ENCODE results near the gene PPP1R7. TPM values are rescaled to one million over a fixed set of nuclear protein-coding genes. Genes with fewer than 3 reads are reported as not detected.

Gene PPP1R7
- total and polyA plus RNA-seq, 4 donors, result 40.6 to 101 (median 83.4) TPM

GRCh38 chr2:241178961-241179360, 28.7 kb downstream of the PPP1R7 start:
- Histone ChIP-seq H3K9me3 (ENCODE audit: control insufficient read depth, insufficient read depth, low read length) (no peaks in the 10 kb centered on the region), H3K4me3 (ENCODE audit: low read depth, low read length) (no peak overlapping the region), H3K4me1 (ENCODE audit: control insufficient read depth, insufficient read depth, low read length) (no peaks in the 10 kb centered on the region), H3K27ac (ENCODE audit: low read depth, low read length) (no peak overlapping the region), H3K27me3 (ENCODE audit: control insufficient read depth, insufficient read depth, low read length) (no peaks in the 10 kb centered on the region), H3K36me3 (ENCODE audit: control insufficient read depth, insufficient read depth, low read length) (peaks cover 63% of the 10 kb centered on the region)
- DNase-seq (ENCODE audit: low read depth in 4 of 6, low spot score in 6 of 6), result no peak
- WGBS (ENCODE audit: insufficient coverage), result 81% methylated on average over 4 of the region's 4 CpGs

GRCh38 chr2:241179899-241180298, 29.6 kb downstream of the PPP1R7 start:
- H3K27me3 ChIP-seq (ENCODE audit: control insufficient read depth, insufficient read depth, low read length), result no peaks in the 10 kb centered on the region
- DNase-seq (ENCODE audit: low read depth in 4 of 6, low spot score in 6 of 6), result no peak
- H3K4me3 ChIP-seq (ENCODE audit: low read depth, low read length), result no peak overlapping the region
- no peaks in the 10 kb centered on the region for H3K4me1 ChIP-seq (ENCODE audit: control insufficient read depth, insufficient read depth, low read length)
- H3K27ac ChIP-seq (ENCODE audit: low read depth, low read length), result no peak overlapping the region
- no peaks in the 10 kb centered on the region for H3K9me3 ChIP-seq (ENCODE audit: control insufficient read depth, insufficient read depth, low read length)
- WGBS (ENCODE audit: insufficient coverage), result no CpG with 5 or more reads among the region's 4 CpGs
- peaks cover 72% of the 10 kb centered on the region for H3K36me3 ChIP-seq (ENCODE audit: control insufficient read depth, insufficient read depth, low read length)

GRCh38 chr2:241180495-241180894, 30.2 kb downstream of the PPP1R7 start:
- H3K36me3 ChIP-seq (ENCODE audit: control insufficient read depth, insufficient read depth, low read length), result peaks cover 76% of the 10 kb centered on the region

DNA sequence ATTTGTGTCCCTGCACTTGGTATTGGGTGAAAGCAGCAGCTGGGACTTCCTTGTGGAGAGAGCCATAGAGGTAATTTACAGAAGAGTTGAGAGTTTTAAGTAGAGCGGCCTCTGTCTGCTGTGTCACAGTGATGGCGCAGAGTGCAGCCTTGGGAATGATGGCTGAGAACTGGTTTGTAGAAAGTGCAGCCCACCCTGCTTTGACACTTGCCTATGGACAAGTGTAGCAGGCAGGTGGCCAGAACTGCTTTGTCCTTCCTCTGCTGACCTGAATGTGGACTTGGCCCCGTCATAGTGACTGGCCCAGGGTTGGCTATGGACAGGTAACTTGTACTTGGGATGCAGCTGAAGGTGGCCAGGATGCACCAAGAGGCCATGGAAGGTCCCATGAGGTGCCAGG, 31.9 kb downstream of the PPP1R7 start:
- H3K36me3 ChIP-seq (ENCODE audit: control insufficient read depth, insufficient read depth, low read length), result peaks cover 69% of the 10 kb centered on the region
- no peaks in the 10 kb centered on the region for H3K27me3 ChIP-seq (ENCODE audit: control insufficient read depth, insufficient read depth, low read length)
- no peaks in the 10 kb centered on the region for H3K9me3 ChIP-seq (ENCODE audit: control insufficient read depth, insufficient read depth, low read length)
- no peaks in the 10 kb centered on the region for H3K4me1 ChIP-seq (ENCODE audit: control insufficient read depth, insufficient read depth, low read length)
- no peak for DNase-seq (ENCODE audit: low read depth in 4 of 6, low spot score in 6 of 6)
- 75% methylated on average over 3 of the region's 3 CpGs for WGBS (ENCODE audit: insufficient coverage)
- H3K4me3 ChIP-seq (ENCODE audit: low read depth, low read length), result no peak overlapping the region
- no peak overlapping the region for H3K27ac ChIP-seq (ENCODE audit: low read depth, low read length)

More at GRCh38 chr2:241180495-241180894, 30.2 kb downstream of the PPP1R7 start:
- H3K27ac ChIP-seq (ENCODE audit: low read depth, low read length), result no peak overlapping the region
- 67% methylated on average over 12 of the region's 12 CpGs for WGBS (ENCODE audit: insufficient coverage)
- no peaks in the 10 kb centered on the region for H3K9me3 ChIP-seq (ENCODE audit: control insufficient read depth, insufficient read depth, low read length)
- no peak overlapping the region for H3K4me3 ChIP-seq (ENCODE audit: low read depth, low read length)
- DNase-seq (ENCODE audit: low read depth in 4 of 6, low spot score in 6 of 6), result no peak
- no peaks in the 10 kb centered on the region for H3K4me1 ChIP-seq (ENCODE audit: control insufficient read depth, insufficient read depth, low read length)
- H3K27me3 ChIP-seq (ENCODE audit: control insufficient read depth, insufficient read depth, low read length), result no peaks in the 10 kb centered on the region

DNA sequence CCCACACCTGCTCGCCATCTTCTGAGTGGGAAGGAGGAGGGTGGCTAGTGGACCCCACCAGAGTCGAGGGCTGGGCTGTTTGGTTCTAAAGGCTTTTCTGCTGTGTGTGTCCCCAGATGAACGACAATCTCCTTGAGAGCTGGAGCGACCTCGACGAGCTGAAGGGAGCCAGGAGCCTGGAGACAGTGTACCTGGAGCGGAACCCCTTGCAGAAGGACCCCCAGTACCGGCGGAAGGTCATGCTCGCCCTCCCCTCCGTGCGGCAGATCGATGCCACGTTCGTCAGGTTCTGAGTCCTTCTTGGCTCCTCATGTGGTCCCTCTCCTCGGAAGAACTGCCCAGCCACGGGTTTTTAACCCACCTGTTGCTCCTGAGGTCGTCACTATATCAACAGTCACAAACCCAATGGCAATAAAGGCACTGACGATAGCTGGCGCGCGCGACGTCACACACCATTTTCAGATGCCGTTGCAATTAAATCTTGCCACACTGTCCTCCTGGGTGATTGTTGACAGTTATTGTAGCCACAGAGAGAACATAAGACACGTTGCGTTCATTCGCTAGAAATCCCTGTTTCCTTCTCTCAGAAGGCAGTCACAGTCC, 32.4 kb downstream of the PPP1R7 start:
- WGBS (ENCODE audit: insufficient coverage), result 93% methylated on average over 27 of the region's 28 CpGs
- peaks cover 66% of the 10 kb centered on the region for H3K36me3 ChIP-seq (ENCODE audit: control insufficient read depth, insufficient read depth, low read length)

DNA sequence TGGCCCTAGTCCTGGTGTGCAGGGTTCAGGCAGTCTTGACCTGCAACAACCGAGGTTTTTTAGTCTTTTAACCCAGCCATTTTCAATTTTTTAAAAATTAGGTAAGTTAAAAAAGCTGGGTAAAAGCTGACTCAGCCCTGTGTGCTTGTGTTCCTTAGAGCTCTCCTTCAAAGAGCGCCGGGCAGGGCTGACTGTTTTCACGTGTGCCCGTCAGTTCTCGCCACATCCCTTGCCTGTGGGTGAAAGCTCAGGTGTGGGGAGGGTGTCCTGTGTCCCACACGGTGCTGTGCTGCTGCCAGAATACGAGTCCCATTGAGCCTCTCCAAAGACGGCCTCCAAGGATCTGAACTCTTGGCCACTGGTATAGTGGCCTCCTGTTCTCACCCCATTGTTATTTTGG, 33.0 kb downstream of the PPP1R7 start:
- H3K36me3 ChIP-seq (ENCODE audit: control insufficient read depth, insufficient read depth, low read length), result peaks cover 62% of the 10 kb centered on the region
- WGBS (ENCODE audit: insufficient coverage), result 85% methylated on average over 7 of the region's 9 CpGs
- H3K27ac ChIP-seq (ENCODE audit: low read depth, low read length), result no peak overlapping the region
- DNase-seq (ENCODE audit: low read depth in 4 of 6, low spot score in 6 of 6), result no peak
- no peak overlapping the region for H3K4me3 ChIP-seq (ENCODE audit: low read depth, low read length)
- H3K9me3 ChIP-seq (ENCODE audit: control insufficient read depth, insufficient read depth, low read length), result no peaks in the 10 kb centered on the region
- no peaks in the 10 kb centered on the region for H3K27me3 ChIP-seq (ENCODE audit: control insufficient read depth, insufficient read depth, low read length)
- H3K4me1 ChIP-seq (ENCODE audit: control insufficient read depth, insufficient read depth, low read length), result peaks cover 4% of the 10 kb centered on the region

More for the DNA sequence above, 32.4 kb downstream of the PPP1R7 start:
- DNase-seq (ENCODE audit: low read depth in 4 of 6, low spot score in 6 of 6), result no peak
- no peak overlapping the region for H3K27ac ChIP-seq (ENCODE audit: low read depth, low read length)
- no peaks in the 10 kb centered on the region for H3K9me3 ChIP-seq (ENCODE audit: control insufficient read depth, insufficient read depth, low read length)
- no peaks in the 10 kb centered on the region for H3K27me3 ChIP-seq (ENCODE audit: control insufficient read depth, insufficient read depth, low read length)
- no peaks in the 10 kb centered on the region for H3K4me1 ChIP-seq (ENCODE audit: control insufficient read depth, insufficient read depth, low read length)
- H3K4me3 ChIP-seq (ENCODE audit: low read depth, low read length), result no peak overlapping the region

DNA sequence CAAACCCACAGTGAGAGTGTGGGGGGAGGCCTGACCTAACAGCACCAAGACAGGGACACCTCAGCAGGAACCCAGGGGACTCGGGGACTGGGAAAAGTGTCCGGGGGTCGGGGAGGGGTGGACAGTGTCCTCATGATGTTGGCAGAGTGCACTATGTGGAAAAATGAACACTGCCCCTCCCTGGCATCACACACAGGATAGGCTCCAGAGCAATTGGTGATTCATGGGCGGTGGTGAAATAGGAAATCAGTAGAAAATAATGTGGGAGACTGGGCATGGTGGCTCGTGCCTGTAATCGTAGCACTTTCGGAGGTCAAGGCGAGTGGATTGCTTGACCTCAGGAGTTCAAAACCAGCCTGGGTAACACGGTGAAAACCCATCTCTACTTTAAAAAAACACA, 34.6 kb downstream of the PPP1R7 start:
- H3K9me3 ChIP-seq (ENCODE audit: control insufficient read depth, insufficient read depth, low read length), result no peaks in the 10 kb centered on the region
- no peaks in the 10 kb centered on the region for H3K27me3 ChIP-seq (ENCODE audit: control insufficient read depth, insufficient read depth, low read length)
- no peak overlapping the region for H3K27ac ChIP-seq (ENCODE audit: low read depth, low read length)
- DNase-seq (ENCODE audit: low read depth in 4 of 6, low spot score in 6 of 6), result no peak
- H3K4me1 ChIP-seq (ENCODE audit: control insufficient read depth, insufficient read depth, low read length), result peaks cover 9% of the 10 kb centered on the region
- H3K36me3 ChIP-seq (ENCODE audit: control insufficient read depth, insufficient read depth, low read length), result peaks cover 50% of the 10 kb centered on the region
- WGBS (ENCODE audit: insufficient coverage), result 63% methylated on average over 4 of the region's 9 CpGs
- no peak overlapping the region for H3K4me3 ChIP-seq (ENCODE audit: low read depth, low read length)

- 83% methylated on average over 11 of the region's 11 CpGs for WGBS (ENCODE audit: insufficient coverage)
- no peak for DNase-seq (ENCODE audit: low read depth in 4 of 6, low spot score in 6 of 6)
- H3K4me1 ChIP-seq (ENCODE audit: control insufficient read depth, insufficient read depth, low read length), result peaks cover 9% of the 10 kb centered on the region
Measured at GRCh38 chr2:241185961-241186360, 35.7 kb downstream of the PPP1R7 start.

GRCh38 chr2:241187101-241187917, 37.0 kb downstream of the PPP1R7 start:
- H3K4me1 ChIP-seq (ENCODE audit: control insufficient read depth, insufficient read depth, low read length), result peaks cover 9% of the 10 kb centered on the region
- H3K27ac ChIP-seq (ENCODE audit: low read depth, low read length), result no peak overlapping the region
- peaks cover 31% of the 10 kb centered on the region for H3K36me3 ChIP-seq (ENCODE audit: control insufficient read depth, insufficient read depth, low read length)
- no peak overlapping the region for H3K4me3 ChIP-seq (ENCODE audit: low read depth, low read length)
- WGBS (ENCODE audit: insufficient coverage), result 56% methylated on average over 12 of the region's 14 CpGs
- peak in 1 of 6 donors; percentile 4 for DNase-seq (ENCODE audit: low read depth in 4 of 6, low spot score in 6 of 6)
- H3K27me3 ChIP-seq (ENCODE audit: control insufficient read depth, insufficient read depth, low read length), result no peaks in the 10 kb centered on the region
- H3K9me3 ChIP-seq (ENCODE audit: control insufficient read depth, insufficient read depth, low read length), result no peaks in the 10 kb centered on the region

More at GRCh38 chr2:241185961-241186360, 35.7 kb downstream of the PPP1R7 start:
- H3K4me3 ChIP-seq (ENCODE audit: low read depth, low read length), result no peak overlapping the region
- H3K9me3 ChIP-seq (ENCODE audit: control insufficient read depth, insufficient read depth, low read length), result no peaks in the 10 kb centered on the region
- no peak overlapping the region for H3K27ac ChIP-seq (ENCODE audit: low read depth, low read length)
- H3K27me3 ChIP-seq (ENCODE audit: control insufficient read depth, insufficient read depth, low read length), result no peaks in the 10 kb centered on the region
- peaks cover 44% of the 10 kb centered on the region for H3K36me3 ChIP-seq (ENCODE audit: control insufficient read depth, insufficient read depth, low read length)

DNA sequence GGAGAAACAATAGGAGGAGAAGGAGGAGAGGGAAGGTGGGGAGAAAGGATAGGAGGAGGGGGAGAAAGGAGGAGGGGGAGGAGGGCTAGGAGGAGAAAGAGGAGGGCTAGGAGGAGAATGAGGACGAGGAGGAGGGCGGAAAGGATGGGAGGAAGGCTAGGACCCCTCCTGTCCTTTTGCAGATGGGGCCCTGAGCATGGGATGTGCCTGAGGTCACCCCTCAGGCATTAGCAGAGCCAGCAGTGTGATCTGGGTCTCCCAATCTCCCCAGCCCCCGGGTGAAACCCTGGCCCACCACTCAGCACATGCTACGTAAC, 37.6 kb downstream of the PPP1R7 start:
- Histone ChIP-seq H3K27me3 (ENCODE audit: control insufficient read depth, insufficient read depth, low read length) (no peaks in the 10 kb centered on the region), H3K4me1 (ENCODE audit: control insufficient read depth, insufficient read depth, low read length) (peaks cover 9% of the 10 kb centered on the region), H3K4me3 (ENCODE audit: low read depth, low read length) (no peak overlapping the region), H3K27ac (ENCODE audit: low read depth, low read length) (no peak overlapping the region), H3K9me3 (ENCODE audit: control insufficient read depth, insufficient read depth, low read length) (no peaks in the 10 kb centered on the region), H3K36me3 (ENCODE audit: control insufficient read depth, insufficient read depth, low read length) (peaks cover 25% of the 10 kb centered on the region)
- WGBS (ENCODE audit: insufficient coverage), result 72% methylated on average over 2 of the region's 4 CpGs
- no peak for DNase-seq (ENCODE audit: low read depth in 4 of 6, low spot score in 6 of 6)

Data from spinal cord (tissue), 10 donors.